Measurements from ENCODE around the gene CYBA. TPM values are rescaled to one million over a fixed set of nuclear protein-coding genes. Genes with fewer than 3 reads are reported as not detected.

The CYBA gene
- total and polyA plus RNA-seq, 9 of the 15 experiments (the other 6 are each of a cell fraction or from before 2014, with no cell fraction given), result 0.34 to 683 (median 93.0) TPM

- 69% methylated on average over 20 of the region's 22 CpGs for WGBS (ENCODE audit: insufficient coverage, low coverage, missing lambda C conversion rate)
- Histone ChIP-seq H3K9ac (ENCODE audit: insufficient read depth in 1 of 2, low read depth in 2 of 2, low read length in 2 of 2) (peak overlapping the region in 1 of 2 experiments; percentile 76; a peak in 2 of 4 replicates), H3K27ac (ENCODE audit: extremely low read depth, low read depth, low read length) (no peak overlapping the region), H4K20me1 (replicated peaks; ENCODE audit: control insufficient read depth, insufficient read depth, low read length) (no peaks in the 10 kb centered on the region; the same call in 1 of the 2 replicates), H3K9me1 (ENCODE audit: control insufficient read depth, insufficient read depth, low read length) (no peaks in the 10 kb centered on the region), H3K36me3 (ENCODE audit: control insufficient read depth, insufficient read depth, low read length) (peaks cover 3% of the 10 kb centered on the region; the same call in 1 of the 3 replicates), H3K4me1 (replicated peaks in 1 of 2; ENCODE audit: control insufficient read depth in 2 of 2, insufficient read depth in 2 of 2, low read length in 2 of 2) (peaks cover 0 to 45% of the 10 kb centered on the region in 2 experiments; a peak in 2 of 5 replicates), H3K79me2 (ENCODE audit: control insufficient read depth, insufficient read depth, low read length) (no peaks in the 10 kb centered on the region), H3K9me3 (replicated peaks; ENCODE audit: control insufficient read depth, insufficient read depth, low read depth, low read length) (no peaks in the 10 kb centered on the region), H3K4me2 (ENCODE audit: insufficient read depth, low read length) (no peak overlapping the region), H2AFZ (ENCODE audit: low read depth, low read length) (no peak overlapping the region), H3K4me3 (no peak overlapping the region), H3K27me3 (ENCODE audit: control insufficient read depth in 2 of 2, insufficient read depth in 2 of 2, low read length in 2 of 2) (no peaks in the 10 kb centered on the region)
- FAIRE-seq (no peak), DNase-seq (ENCODE audit: extremely low read depth in 1 of 4, low spot score in 3 of 4) (no peak), ATAC-seq (no peak)
- POLR2A ChIA-PET, result interaction anchor here (0.6 kb wide), 1 partner anchor 17 kb away, joined by 3 read pairs; no protein-coding TSS in a partner anchor
- intact Hi-C loops (cut with micrococcal nuclease), result no loop called here
- in situ Hi-C loops (cut with MboI), result no loop called here
- BruUV-seq (replicated peaks), result no TSS peak
- TF ChIP-seq POLR2G (IDR thresholded peaks at IDR 0.05; ENCODE audit: low read depth, low read length) (peak; percentile 59), ZNF277 (CRISPR knock-in tag; IDR thresholded peaks at IDR 0.05; ENCODE audit: borderline replicate concordance) (no peak), RBFOX2 (IDR thresholded peaks at IDR 0.05; ENCODE audit: low read depth, low read length) (peak; percentile 31; the same call in 1 of the 2 replicates), PML (IDR thresholded peaks at IDR 0.05; ENCODE audit: low read length) (no peak), POLR2A (conservative IDR thresholded peaks at IDR 0.05) (0 out of 2 replicates have a peak, but pooled peaks have one; percentile 4), ZNF75A (CRISPR knock-in tag; IDR thresholded peaks at IDR 0.05) (no peak)
- CTCF ChIA-PET (ENCODE audit: low intra/inter-chr PET ratio), result no interaction called here
Measured at GRCh38 chr16:88676502-88677242, 25.8 kb upstream of the CYBA start.
